HEK293 (cell line): ENCODE measurements around the gene FAM221B.
A peak's percentile ranks its signal among the peaks of the same experiment; 100 is the strongest.

Source experiments
- CTCF ChIA-PET: fragments of 350-600 bp; formaldehyde crosslinking; extraction: SDS; loops from one replicate; lab custom pipeline; 2021; ENCODE audit warnings: antibody characterized with exemption; lab: Yijun Ruan, JAX
- POLR2A ChIA-PET: fragments of 300-600 bp; formaldehyde crosslinking; extraction: SDS; loops from one replicate; lab custom pipeline; 2020; ENCODE audit warnings: antibody characterized with exemption, inconsistent platforms; lab: Yijun Ruan, JAX
- H3K27ac ChIP-seq: fragments of 200-500 bp; sonication (Bioruptor generic); 2 replicates; pipeline ENCODE4 v1.5.1; 2014; ENCODE audit warnings: low read depth, low read length, control low read depth, inconsistent platforms; ENCODE audit errors: extremely low read depth
- H3K36me3 ChIP-seq, 2 experiments: fragments of 200-500 bp in 1 of 2; sonication (Bioruptor generic) in 1 of 2; 1 replicate in 1 of 2; 2 replicates in 1 of 2; pipeline ENCODE4 v1.5.1; 2014 to 2017; ENCODE audit warnings: inconsistent platforms in 2 of 2, low read length in 2 of 2; ENCODE audit not compliant: control insufficient read depth in 2 of 2, insufficient read depth in 1 of 2
- H3K4me1 ChIP-seq: fragments of 200-500 bp; sonication (Bioruptor generic); 2 replicates; pipeline ENCODE4 v1.5.1; 2014; ENCODE audit warnings: mild to moderate bottlenecking, low read length, inconsistent platforms; ENCODE audit not compliant: control insufficient read depth, insufficient read depth
- H3K4me3 ChIP-seq: 2 replicates; pipeline ENCODE4 v1.5.1; 2011; ENCODE audit warnings: low read depth, mild to moderate bottlenecking, control low read depth, low read length, moderate library complexity
- H3K9me3 ChIP-seq: fragments of 200-500 bp; sonication (Bioruptor generic); 2 replicates; pipeline ENCODE4 v1.5.1; 2014; ENCODE audit warnings: low read depth, low read length, inconsistent platforms; ENCODE audit not compliant: control insufficient read depth, insufficient read depth
- ATF2 ChIP-seq: fragments of 450-650 bp; formaldehyde crosslinking; IDR thresholded peaks from 2 replicates; pipeline ENCODE4 v1.5.1; 2016; ENCODE audit warnings: missing biosample characterization, missing genetic modification characterization, low read depth
- CTCF ChIP-seq: fragments of 450-650 bp; formaldehyde crosslinking; IDR thresholded peaks from 2 replicates; pipeline ENCODE4 v1.5.1; 2016; ENCODE audit warnings: missing biosample characterization, missing genetic modification characterization
- IKZF3 ChIP-seq: fragments of 450-650 bp; IDR thresholded peaks from 2 replicates; pipeline ENCODE4 v1.5.0; 2018; ENCODE audit warnings: missing biosample characterization, mild to moderate bottlenecking, missing genetic modification characterization, moderate library complexity
- OSR2 ChIP-seq: fragments of 450-650 bp; formaldehyde crosslinking; IDR thresholded peaks from 2 replicates; pipeline ENCODE4 v1.5.1; 2016; ENCODE audit warnings: missing biosample characterization, missing genetic modification characterization
- PATZ1 ChIP-seq: fragments of 450-650 bp; formaldehyde crosslinking; IDR thresholded peaks from 2 replicates; pipeline ENCODE4 v1.5.1; 2016; ENCODE audit warnings: missing biosample characterization, missing genetic modification characterization
- SCRT1 ChIP-seq: fragments of 450-650 bp; formaldehyde crosslinking; IDR thresholded peaks from 2 replicates; pipeline ENCODE4 v1.5.1; 2016; ENCODE audit warnings: missing biosample characterization, missing genetic modification characterization, borderline replicate concordance
- SP2 ChIP-seq: fragments of 450-650 bp; formaldehyde crosslinking; IDR thresholded peaks from 2 replicates; pipeline ENCODE4 v1.5.1; 2016; ENCODE audit warnings: missing biosample characterization, missing genetic modification characterization
- SP3 ChIP-seq: fragments of 450-650 bp; formaldehyde crosslinking; IDR thresholded peaks from 2 replicates; pipeline ENCODE4 v1.5.1; 2016; ENCODE audit warnings: missing biosample characterization, missing genetic modification characterization
- ZBTB17 ChIP-seq: fragments of 450-650 bp; formaldehyde crosslinking; IDR thresholded peaks from 2 replicates; pipeline ENCODE4 v1.5.1; 2016; ENCODE audit warnings: missing biosample characterization, missing genetic modification characterization
- ZBTB8A ChIP-seq: fragments of 450-650 bp; formaldehyde crosslinking; IDR thresholded peaks from 2 replicates; pipeline ENCODE4 v1.5.1; 2016; ENCODE audit warnings: missing biosample characterization, missing genetic modification characterization
- ZNF10 ChIP-seq: fragments of 450-650 bp; formaldehyde crosslinking; IDR thresholded peaks from 2 replicates; pipeline ENCODE4 v1.5.1; 2017; ENCODE audit warnings: missing biosample characterization, missing genetic modification characterization
- ZNF157 ChIP-seq: fragments of 450-650 bp; formaldehyde crosslinking; IDR thresholded peaks from 2 replicates; pipeline ENCODE4 v1.5.1; 2016; ENCODE audit warnings: missing biosample characterization, missing genetic modification characterization
- ZNF341 ChIP-seq: fragments of 450-650 bp; formaldehyde crosslinking; IDR thresholded peaks from 2 replicates; pipeline ENCODE4; 2016; ENCODE audit warnings: low read depth, missing biosample characterization, missing genetic modification characterization
- ZNF426 ChIP-seq: fragments of 450-650 bp; formaldehyde crosslinking; IDR thresholded peaks from 2 replicates; pipeline ENCODE4 v1.5.1; 2017; ENCODE audit warnings: missing biosample characterization, missing genetic modification characterization, mild to moderate bottlenecking, inconsistent platforms, moderate library complexity
- ZNF433 ChIP-seq: fragments of 450-650 bp; formaldehyde crosslinking; IDR thresholded peaks from 2 replicates; pipeline ENCODE4 v1.5.1; 2016; ENCODE audit warnings: missing biosample characterization, missing genetic modification characterization, low read depth
- ZNF549 ChIP-seq: fragments of 450-650 bp; IDR thresholded peaks from 2 replicates; pipeline ENCODE4 v1.5.1; 2018; ENCODE audit warnings: missing biosample characterization, missing genetic modification characterization, mild to moderate bottlenecking, inconsistent platforms, moderate library complexity
- ZNF600 ChIP-seq: fragments of 450-650 bp; formaldehyde crosslinking; IDR thresholded peaks from 2 replicates; pipeline ENCODE4 v1.5.1; 2016; ENCODE audit warnings: missing biosample characterization, missing genetic modification characterization
- ZNF658 ChIP-seq: fragments of 450-650 bp; formaldehyde crosslinking; IDR thresholded peaks from 2 replicates; pipeline ENCODE4; 2016; ENCODE audit warnings: missing biosample characterization, missing genetic modification characterization
- ZNF664 ChIP-seq: fragments of 450-650 bp; formaldehyde crosslinking; IDR thresholded peaks from 2 replicates; pipeline ENCODE4 v1.5.1; 2016; ENCODE audit warnings: missing biosample characterization, missing genetic modification characterization
- ZNF747 ChIP-seq: fragments of 450-650 bp; formaldehyde crosslinking; IDR thresholded peaks from 2 replicates; pipeline ENCODE4 v1.5.1; 2016; ENCODE audit warnings: missing biosample characterization, missing genetic modification characterization
- ZNF76 ChIP-seq: fragments of 450-650 bp; formaldehyde crosslinking; IDR thresholded peaks from 2 replicates; pipeline ENCODE4; 2016; ENCODE audit warnings: low read depth, missing biosample characterization, missing genetic modification characterization, borderline replicate concordance
- ZNF768 ChIP-seq: fragments of 450-650 bp; formaldehyde crosslinking; IDR thresholded peaks from 2 replicates; pipeline ENCODE4 v1.5.1; 2018; ENCODE audit warnings: missing biosample characterization, mild to moderate bottlenecking, missing genetic modification characterization
- ZNF777 ChIP-seq: fragments of 450-650 bp; formaldehyde crosslinking; IDR thresholded peaks from 2 replicates; pipeline ENCODE4 v1.5.1; 2017; ENCODE audit warnings: missing biosample characterization, missing genetic modification characterization, borderline replicate concordance
- ZNF785 ChIP-seq: fragments of 450-650 bp; formaldehyde crosslinking; IDR thresholded peaks from 2 replicates; pipeline ENCODE4 v1.5.1; 2016; ENCODE audit warnings: missing biosample characterization, missing genetic modification characterization
- ZNF843 ChIP-seq: fragments of 450-650 bp; formaldehyde crosslinking; IDR thresholded peaks from 2 replicates; pipeline ENCODE4 v1.5.1; 2016; ENCODE audit warnings: missing biosample characterization, missing genetic modification characterization
- ZSCAN30 ChIP-seq: fragments of 450-650 bp; IDR thresholded peaks from 2 replicates; pipeline ENCODE4 v1.5.1; 2018; ENCODE audit warnings: missing biosample characterization, mild to moderate bottlenecking, missing genetic modification characterization, moderate library complexity
- ZSCAN5A ChIP-seq: fragments of 450-650 bp; formaldehyde crosslinking; IDR thresholded peaks from 2 replicates; pipeline ENCODE4 v1.5.1; 2016; ENCODE audit warnings: missing biosample characterization, missing genetic modification characterization

FAM221B gene

GRCh38 chr9:35831040-35831439, 2.5 kb upstream of the FAM221B start:
- CTCF ChIA-PET = interaction anchor here (0.8 to 1.9 kb wide), 3 partner anchors 17 to 135 kb away, joined by 3 to 10 read pairs (median 8); partner anchors contain the start of gene HINT2

GRCh38 chr9:35829764-35830096, 1.2 kb upstream of the FAM221B start:
- H3K27ac ChIP-seq = peak overlapping the region; percentile 34; the same call in 1 of the 2 replicates
- H3K36me3 ChIP-seq = peaks cover 0 to 4% of the 10 kb centered on the region in 2 experiments; a peak in 1 of 3 replicates
- H3K4me1 ChIP-seq = peaks cover 4% of the 10 kb centered on the region; the same call in 1 of the 2 replicates
- peak overlapping the region; percentile 59 for H3K4me3 ChIP-seq
- POLR2A ChIA-PET = no interaction called here
- CTCF ChIA-PET = interaction anchor here (0.5 to 0.7 kb wide), 3 partner anchors 16 to 1069 kb away, joined by 3 to 5 read pairs (median 3); no protein-coding TSS in a partner anchor
- H3K9me3 ChIP-seq = no peaks in the 10 kb centered on the region
- TF ChIP-seq ZSCAN30 (tag by site-specific recombination) (no peak), ZNF600 (tag by site-specific recombination) (no peak; the same call in 1 of the 2 replicates), ZNF549 (tag by site-specific recombination) (no peak), ZNF10 (tag by site-specific recombination) (no peak), ZSCAN5A (tag by site-specific recombination) (no peak), IKZF3 (no peak), PATZ1 (tag by site-specific recombination) (peak; percentile 2; the same call in 1 of the 2 replicates), ZNF433 (tag by site-specific recombination) (no peak), OSR2 (tag by site-specific recombination) (no peak), ZNF777 (no peak), ZNF157 (tag by site-specific recombination) (no peak), ATF2 (tag by site-specific recombination) (no peak), ZNF658 (tag by site-specific recombination) (no peak), ZNF426 (tag by site-specific recombination) (no peak), ZBTB8A (tag by site-specific recombination) (no peak), ZNF341 (tag by site-specific recombination) (peak; percentile 7; the same call in 1 of the 2 replicates), ZBTB17 (tag by site-specific recombination) (peak; percentile 27; the same call in 1 of the 2 replicates), SP3 (tag by site-specific recombination) (no peak), ZNF785 (tag by site-specific recombination) (no peak), ZNF76 (tag by site-specific recombination) (no peak), SP2 (0 out of 2 replicates have a peak, but pooled peaks have one; percentile 0), ZNF664 (tag by site-specific recombination) (no peak), SCRT1 (no peak), ZNF768 (tag by site-specific recombination) (no peak), ZNF747 (tag by site-specific recombination) (no peak)

More at GRCh38 chr9:35831040-35831439, 2.5 kb upstream of the FAM221B start:
- H3K4me1 ChIP-seq = peaks cover 4% of the 10 kb centered on the region; the same call in 1 of the 2 replicates
- TF ChIP-seq ZNF843 (tag by site-specific recombination) (no peak), CTCF (no peak)
- peaks cover 0 to 11% of the 10 kb centered on the region in 2 experiments; a peak in 1 of 3 replicates for H3K36me3 ChIP-seq
- no peak overlapping the region for H3K4me3 ChIP-seq
- POLR2A ChIA-PET = interaction anchor here (1.0 to 1.1 kb wide), 2 partner anchors 19 to 26 kb away, joined by 3 read pairs; partner anchors contain the start of gene SPAG8
- H3K27ac ChIP-seq = no peak overlapping the region
- no peaks in the 10 kb centered on the region for H3K9me3 ChIP-seq
